BJ (cell line): Measurements from ENCODE around the gene VIL1. TPM values are rescaled to one million over a fixed set of nuclear protein-coding genes. Genes with fewer than 3 reads are reported as not detected.

Source experiments
- CTCF ChIA-PET: fragments of 350-600 bp; formaldehyde crosslinking; extraction: SDS; loops from one replicate; lab custom pipeline; 2021; ENCODE audit warnings: antibody characterized with exemption, inconsistent platforms; lab: Yijun Ruan, JAX
- POLR2A ChIA-PET: fragments of 300-600 bp; sonication (Branson Sonifier 250); formaldehyde crosslinking; extraction: SDS; loops from one replicate; lab custom pipeline; 2021; ENCODE audit warnings: antibody characterized with exemption; lab: Charles Lee
- DNase-seq: peaks from one replicate; pipeline ENCODE4 v3.0.0-alpha.2; 2011; ENCODE audit warnings: low read depth
- H3K27me3 ChIP-seq: 2 replicates; pipeline ENCODE4 v1.6.0; 2011; ENCODE audit warnings: low read length; ENCODE audit not compliant: control insufficient read depth, insufficient read depth
- H3K36me3 ChIP-seq: 2 replicates; pipeline ENCODE4 v1.5.1; 2011; ENCODE audit warnings: low read length; ENCODE audit not compliant: control insufficient read depth, insufficient read depth
- H3K4me3 ChIP-seq: 2 replicates; pipeline ENCODE4 v1.5.1; 2011; ENCODE audit warnings: low read depth, mild to moderate bottlenecking, control low read depth, low read length
- CTCF ChIP-seq: IDR thresholded peaks from 2 replicates; pipeline ENCODE4 v1.5.1; 2011; ENCODE audit warnings: low read depth, mild to moderate bottlenecking, control low read depth, inconsistent platforms, low read length, moderate library complexity; ENCODE audit not compliant: insufficient read depth
- polyA plus RNA-seq: library from polyadenylated mRNA; depleted of rRNA; stranded (reverse); fragments of >200 nt; gene quantifications from 2 replicates; pipeline ENCODE4 v1.2.3, GENCODE V29; 2011

The VIL1 gene
- polyA plus RNA-seq, 1 experiment: not detected

- Histone ChIP-seq H3K27me3 (no peaks in the 10 kb centered on the region), H3K4me3 (no peak overlapping the region), H3K36me3 (no peaks in the 10 kb centered on the region)
- POLR2A ChIA-PET: no interaction called here
- TF ChIP-seq CTCF: no peak
- DNase-seq: no peak
- CTCF ChIA-PET: interaction anchor here (0.7 kb wide), 1 partner anchor 136 kb away, joined by 3 read pairs; no protein-coding TSS in a partner anchor
These were observed 27.7 kb upstream of the VIL1 start for GRCh38 chr2:218391202-218391601.

GRCh38 chr2:218392459-218392858, 26.5 kb upstream of the VIL1 start:
- TF ChIP-seq CTCF: no peak
- Histone ChIP-seq H3K36me3 (no peaks in the 10 kb centered on the region), H3K4me3 (no peak overlapping the region), H3K27me3 (no peaks in the 10 kb centered on the region)
- CTCF ChIA-PET: interaction anchor here (1.0 to 2.0 kb wide), 2 partner anchors 100 to 119 kb away, joined by 4 read pairs; no protein-coding TSS in a partner anchor
- POLR2A ChIA-PET: interaction anchor here (0.6 kb wide), 1 partner anchor 181 kb away, joined by 11 read pairs; no protein-coding TSS in a partner anchor
- no peak for DNase-seq

GRCh38 chr2:218392891-218393462, 25.9 kb upstream of the VIL1 start:
- no peak for TF ChIP-seq CTCF

GRCh38 chr2:218393750-218394290, 25.1 kb upstream of the VIL1 start:
- no peak for DNase-seq

More at GRCh38 chr2:218392891-218393462, 25.9 kb upstream of the VIL1 start:
- ChIA-PET POLR2A (interaction anchor here (0.6 kb wide), 1 partner anchor 180 kb away, joined by 11 read pairs; no protein-coding TSS in a partner anchor), CTCF (interaction anchor here (0.6 to 2.0 kb wide), 4 partner anchors 56 to 120 kb away, joined by 3 to 6 read pairs (median 4); no protein-coding TSS in a partner anchor)
- DNase-seq: no peak
- Histone ChIP-seq H3K36me3 (no peaks in the 10 kb centered on the region), H3K4me3 (no peak overlapping the region), H3K27me3 (no peaks in the 10 kb centered on the region)

More at GRCh38 chr2:218393750-218394290, 25.1 kb upstream of the VIL1 start:
- no peaks in the 10 kb centered on the region for H3K36me3 ChIP-seq
- no peaks in the 10 kb centered on the region for H3K27me3 ChIP-seq
- no peak overlapping the region for H3K4me3 ChIP-seq
- POLR2A ChIA-PET: no interaction called here
- CTCF ChIA-PET: interaction anchor here (0.6 to 2.0 kb wide), 9 partner anchors 9 to 208 kb away, joined by 3 to 6 read pairs (median 3); no protein-coding TSS in a partner anchor
- TF ChIP-seq CTCF: no peak
